Measurements from ENCODE around the gene PDCL3. TPM values are rescaled to one million over a fixed set of nuclear protein-coding genes. Genes with fewer than 3 reads are reported as not detected.

PDCL3 gene
- total and polyA plus RNA-seq, 11 donors: 10.3 to 40.2 (median 24.3) TPM

- no peak overlapping the region for H3K27ac ChIP-seq
- TF ChIP-seq POLR2A (IDR thresholded peaks at IDR 0.05): no peak
- TF ChIP-seq CTCF (IDR thresholded peaks at IDR 0.05): no peak
These were observed 58.7 kb downstream of the PDCL3 start for GRCh38 chr2:100621371-100621951.

GRCh38 chr2:100623033-100623715, 60.4 kb downstream of the PDCL3 start:
- DNase-seq (no peak), ATAC-seq (peak in 1 of 4 donors; percentile 62)
- intact Hi-C loops (cut with DNase I): loop anchor here in 1 of 10 donors (10.0 kb wide), 1 partner anchor 92 kb away; no protein-coding TSS in a partner anchor
- Histone ChIP-seq H3K27me3 (no peaks in the 10 kb centered on the region), H3K9me3 (peaks cover 0 to 3% (median 0%) of the 10 kb centered on the region in 12 donors), H3K4me3 (no peak overlapping the region), H3K4me1 (no peaks in the 10 kb centered on the region), H3K36me3 (no peaks in the 10 kb centered on the region), H3K27ac (no peak overlapping the region)
- TF ChIP-seq POLR2A (IDR thresholded peaks at IDR 0.05) (no peak), CTCF (IDR thresholded peaks at IDR 0.05) (no peak)
- WGBS, 4 donors: 72 to 93% (median 84%) methylated on average over 8 of the region's 8 CpGs

More at GRCh38 chr2:100621371-100621951, 58.7 kb downstream of the PDCL3 start:
- intact Hi-C loops (cut with DNase I): loop anchor here in 1 of 10 donors (10.0 kb wide), 1 partner anchor 93 kb away; no protein-coding TSS in a partner anchor
- 86 to 95% (median 93%) methylated on average over 7 to 8 of the region's 8 CpGs for WGBS, 4 donors
- Histone ChIP-seq H3K4me1 (no peaks in the 10 kb centered on the region), H3K36me3 (no peaks in the 10 kb centered on the region), H3K27me3 (no peaks in the 10 kb centered on the region), H3K9me3 (peaks cover 0 to 3% (median 0%) of the 10 kb centered on the region in 12 donors), H3K4me3 (no peak overlapping the region)
- DNase-seq (no peak), ATAC-seq (no peak)

GRCh38 chr2:100623930-100624329, 61.1 kb downstream of the PDCL3 start:
- TF ChIP-seq CTCF (IDR thresholded peaks at IDR 0.05) (no peak), POLR2A (IDR thresholded peaks at IDR 0.05) (no peak)
- Histone ChIP-seq H3K4me1 (no peaks in the 10 kb centered on the region), H3K9me3 (peaks cover 0 to 3% (median 0%) of the 10 kb centered on the region in 12 donors), H3K36me3 (no peaks in the 10 kb centered on the region), H3K27me3 (no peaks in the 10 kb centered on the region), H3K4me3 (no peak overlapping the region), H3K27ac (no peak overlapping the region)
- intact Hi-C loops (cut with DNase I): loop anchor here in 1 of 10 donors (10.0 kb wide), 1 partner anchor 91 kb away; no protein-coding TSS in a partner anchor
- ATAC-seq (no peak), DNase-seq (no peak)
- 83 to 91% (median 85%) methylated on average over 2 of the region's 2 CpGs for WGBS, 4 donors

- Histone ChIP-seq H3K4me3 (no peak overlapping the region), H3K9me3 (peaks cover 0 to 3% (median 0%) of the 10 kb centered on the region in 12 donors), H3K4me1 (no peaks in the 10 kb centered on the region), H3K36me3 (no peaks in the 10 kb centered on the region), H3K27me3 (no peaks in the 10 kb centered on the region), H3K27ac (no peak overlapping the region)
- TF ChIP-seq CTCF (IDR thresholded peaks at IDR 0.05) (no peak), POLR2A (IDR thresholded peaks at IDR 0.05) (no peak)
- DNase-seq (no peak), ATAC-seq (no peak)
- whole genome bisulfite sequencing, 4 donors: 86 to 92% (median 89%) methylated on average over 4 of the region's 4 CpGs
- intact Hi-C loops (cut with DNase I): loop anchor here in 1 of 10 donors (10.0 kb wide), 1 partner anchor 90 kb away; no protein-coding TSS in a partner anchor
These were observed 61.7 kb downstream of the PDCL3 start for GRCh38 chr2:100624536-100624935.

Data from heart left ventricle (tissue), 16 donors.